Stimulated activated CD4-positive, alpha-beta T cell treated with anti-CD3 and anti-CD28 coated beads, Interleukin-12 subunit alpha, Interleukin-12 subunit beta, amount 100 ng/mL, for 48 hours (primary cell): Measurements from ENCODE around the gene CASTOR1.
A peak's percentile ranks its signal among the peaks of the same experiment; 100 is the strongest.

Source experiments
- DNase-seq, 3 donors: peaks; one replicate each; pipeline ENCODE4 v3.0.0-alpha.2; 2020; ENCODE audit warnings: low read depth in 2 of 3, low spot score in 1 of 3

Gene CASTOR1

DNA sequence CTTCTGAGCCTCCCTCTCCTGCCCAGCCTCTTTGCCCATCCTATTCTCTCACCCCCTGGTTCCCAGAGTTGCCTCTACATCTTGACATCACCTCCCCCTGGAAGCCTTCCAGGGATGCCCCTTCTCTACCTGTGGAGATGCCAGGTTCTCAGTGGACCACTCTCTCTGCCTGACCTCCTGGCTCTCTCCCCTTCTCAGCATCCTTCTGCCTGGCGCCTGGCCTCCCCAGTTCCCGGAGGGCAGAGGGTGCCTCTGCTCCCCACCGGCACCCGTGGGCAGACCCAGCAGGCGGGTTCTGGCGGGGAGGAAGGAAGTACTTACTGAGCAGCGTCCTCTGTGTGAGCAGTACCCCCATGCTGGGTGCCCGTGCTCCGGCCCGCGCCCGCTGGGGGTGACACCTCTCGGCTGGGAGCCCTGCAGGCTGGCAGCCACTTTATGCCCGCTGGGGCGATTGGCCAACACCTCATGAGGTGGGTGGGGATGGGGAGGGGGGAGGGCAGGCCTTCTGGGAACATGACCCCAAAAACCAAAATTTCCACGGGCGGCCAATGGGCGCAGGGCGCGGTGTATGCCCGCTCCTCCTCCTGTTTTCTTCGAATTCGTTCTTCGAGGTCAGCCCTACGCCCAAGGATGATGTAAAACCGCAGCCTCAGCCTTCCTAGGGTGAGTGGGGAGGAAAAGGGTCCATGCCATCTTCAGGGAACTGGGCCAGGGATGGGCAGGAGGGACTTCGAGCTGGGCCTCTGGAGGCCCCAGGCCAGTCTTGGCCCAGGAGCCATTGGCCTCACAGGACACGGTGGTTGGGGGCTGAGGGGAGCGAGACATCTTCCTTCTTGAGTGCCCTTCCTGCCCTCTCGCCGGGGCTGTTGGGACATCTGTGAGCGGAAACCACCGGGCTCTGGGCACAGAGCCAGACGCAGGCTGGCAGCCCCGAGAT, 22.6 kb downstream of the CASTOR1 start, which contains the start of gene OSM:
TSS of gene OSM (minus strand) at position 407 of the 937 bp plus-strand sequence. CDS start at position 355, 52 bp downstream.
- peak; percentile 68 to 75 (median 69) for DNase-seq

DNA sequence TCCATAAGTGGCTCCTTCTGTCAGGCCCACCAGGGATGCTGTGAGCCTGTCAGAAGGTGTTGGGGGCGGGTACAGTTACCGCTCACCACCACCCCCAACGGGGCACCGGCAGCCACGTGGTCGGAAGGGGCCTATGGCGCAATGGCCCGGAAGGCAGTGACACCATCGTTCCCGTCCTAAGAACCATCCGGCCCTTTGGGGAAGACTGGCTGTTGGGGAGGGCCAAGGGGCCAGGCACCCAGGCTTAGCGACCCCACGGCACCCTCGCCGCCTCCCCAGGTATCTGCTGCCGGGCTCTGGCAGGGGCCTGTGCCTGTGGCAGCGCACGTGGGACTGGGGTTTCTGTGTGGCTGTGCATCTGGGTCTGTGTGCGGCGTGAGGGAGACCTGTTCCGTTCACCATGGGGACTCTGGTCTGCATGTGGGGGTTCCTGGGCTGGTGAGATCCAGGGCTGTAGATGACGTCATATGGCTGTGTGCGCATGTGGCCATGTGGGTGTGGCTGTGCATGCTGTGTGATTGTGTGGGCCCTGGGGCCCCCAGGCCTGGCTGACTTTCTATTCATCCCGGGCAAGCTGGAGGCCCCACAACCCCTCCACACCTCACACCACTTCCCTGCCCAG, 23.4 kb downstream of the CASTOR1 start:
- peak; percentile 71 to 80 (median 78) for DNase-seq

DNA sequence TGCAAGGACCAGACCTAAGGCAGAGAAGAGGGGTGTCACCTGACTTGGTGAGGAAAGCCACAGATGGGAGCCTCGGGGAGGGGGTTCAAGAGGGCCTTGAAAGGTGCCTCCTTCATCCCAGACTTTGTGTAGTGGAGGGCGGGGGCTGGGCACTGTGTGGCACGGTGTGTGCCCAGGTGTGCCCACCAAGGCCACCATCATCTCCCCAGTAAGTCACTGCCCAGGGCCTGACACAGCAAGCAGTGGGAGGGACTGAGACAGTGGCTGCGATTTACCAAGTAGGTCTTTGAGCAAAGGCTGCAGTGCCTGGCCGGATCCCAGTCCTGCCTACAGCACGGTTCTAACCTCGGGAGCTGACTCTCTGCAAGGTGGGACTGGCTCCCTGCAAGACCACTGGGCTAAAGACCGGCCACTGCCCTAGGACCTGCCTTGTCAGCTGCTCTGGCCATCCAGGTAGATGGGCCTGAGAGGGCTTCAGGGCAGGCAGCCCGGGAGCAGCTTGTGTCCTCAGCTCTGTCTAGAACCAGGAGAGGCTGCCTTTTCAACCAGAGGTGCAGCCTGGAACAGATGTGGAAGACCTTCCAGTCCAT, 24.1 kb downstream of the CASTOR1 start:
- DNase-seq: no peak

DNA sequence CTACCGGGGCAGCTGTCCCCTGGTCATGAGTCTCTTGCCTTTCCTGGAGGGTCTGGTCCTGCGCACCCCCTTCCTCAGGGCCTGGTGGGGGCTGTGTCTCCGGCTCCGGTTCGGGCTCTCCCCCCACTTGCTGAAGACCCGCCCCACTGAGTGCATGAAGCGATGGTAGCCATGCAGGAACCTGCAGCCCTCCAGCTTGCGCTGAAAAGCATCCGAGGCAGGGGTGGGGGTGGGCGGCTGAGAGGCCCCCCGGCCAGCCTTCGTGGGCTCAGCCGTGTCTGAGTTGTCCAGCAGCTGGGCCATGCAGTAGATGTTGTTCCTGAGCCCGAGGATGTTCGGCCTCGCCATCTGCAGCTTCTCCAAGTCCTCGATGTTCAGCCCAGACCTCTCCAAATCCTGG, 25.4 kb downstream of the CASTOR1 start:
- DNase-seq: no peak

DNA sequence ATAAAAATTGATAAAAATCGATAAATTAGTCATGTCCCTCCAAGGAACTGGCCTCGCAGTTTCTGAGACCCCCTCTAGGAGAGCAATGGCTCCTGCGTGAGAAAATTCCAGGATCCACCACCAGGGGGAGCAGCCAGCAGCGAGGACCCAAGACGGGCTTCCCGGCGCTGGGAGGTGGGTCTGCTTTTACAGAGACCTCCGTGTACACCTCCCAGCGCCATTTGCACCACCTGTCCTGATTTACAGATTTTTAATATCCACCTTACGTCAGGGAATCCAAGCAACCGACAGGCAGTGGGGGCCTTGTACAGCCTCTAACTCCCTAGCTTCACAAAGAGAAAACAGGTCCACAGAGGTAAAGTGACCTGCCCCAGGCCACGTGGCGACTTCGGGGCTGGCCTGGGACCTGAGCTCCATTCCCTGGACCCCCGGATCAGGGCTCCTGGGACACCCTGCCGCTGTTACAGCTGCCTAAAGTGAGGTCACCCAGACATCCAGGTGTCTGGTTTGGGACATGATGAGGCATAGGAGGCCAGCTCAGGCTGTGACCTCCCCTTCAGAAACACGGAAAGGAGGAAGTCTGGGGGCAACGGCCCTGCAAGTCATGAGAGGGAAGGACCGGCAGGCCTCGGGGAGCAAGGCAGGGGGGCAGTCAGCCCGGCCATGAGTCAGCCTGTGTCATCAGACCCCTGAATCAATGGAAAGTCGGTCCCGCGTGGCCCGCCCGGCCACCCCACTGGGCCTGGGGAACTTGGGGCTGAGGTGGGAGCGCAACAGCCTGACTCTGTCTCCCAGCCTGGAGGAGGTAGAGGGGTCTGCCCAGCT, 26.2 kb downstream of the CASTOR1 start:
- peak; percentile 67 to 91 (median 79) for DNase-seq

DNA sequence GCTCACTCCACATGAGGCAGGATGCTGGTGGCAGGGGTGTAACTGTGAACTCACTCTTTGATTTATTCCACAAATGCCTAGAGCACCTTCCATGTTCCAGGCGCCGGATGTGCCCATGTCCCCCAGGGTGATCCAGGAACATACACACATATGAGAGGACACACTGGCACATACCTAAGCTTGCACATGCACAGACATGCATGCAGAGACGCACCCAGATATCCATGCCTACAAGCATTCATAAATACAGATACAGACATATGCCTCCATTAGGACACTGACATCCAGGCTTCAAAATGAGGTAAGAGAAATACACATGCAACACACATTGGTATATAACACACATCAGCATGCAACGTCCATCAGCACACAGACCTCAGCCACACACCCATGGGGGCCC, 27.2 kb downstream of the CASTOR1 start:
- DNase-seq: no peak

DNA sequence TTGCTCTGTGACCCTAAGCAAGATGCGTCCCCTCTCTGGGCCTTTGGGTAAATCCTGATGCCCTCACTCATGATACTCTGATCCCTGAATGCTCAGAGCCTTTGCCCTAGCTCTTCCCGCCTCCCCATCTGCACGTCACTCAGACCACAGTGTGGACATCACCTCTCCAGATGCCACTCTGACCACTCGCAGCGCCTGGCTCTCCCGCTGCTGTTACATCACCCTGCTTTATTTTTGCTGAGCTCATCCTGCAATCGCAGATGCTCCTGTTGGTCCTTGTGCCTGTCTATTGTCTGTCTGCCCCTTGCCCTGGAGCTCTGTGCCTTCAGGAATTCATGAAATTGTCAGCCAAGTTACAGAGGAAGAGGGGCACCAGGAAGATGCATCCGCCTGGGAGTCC, 28.2 kb downstream of the CASTOR1 start:
- DNase-seq: no peak

DNA sequence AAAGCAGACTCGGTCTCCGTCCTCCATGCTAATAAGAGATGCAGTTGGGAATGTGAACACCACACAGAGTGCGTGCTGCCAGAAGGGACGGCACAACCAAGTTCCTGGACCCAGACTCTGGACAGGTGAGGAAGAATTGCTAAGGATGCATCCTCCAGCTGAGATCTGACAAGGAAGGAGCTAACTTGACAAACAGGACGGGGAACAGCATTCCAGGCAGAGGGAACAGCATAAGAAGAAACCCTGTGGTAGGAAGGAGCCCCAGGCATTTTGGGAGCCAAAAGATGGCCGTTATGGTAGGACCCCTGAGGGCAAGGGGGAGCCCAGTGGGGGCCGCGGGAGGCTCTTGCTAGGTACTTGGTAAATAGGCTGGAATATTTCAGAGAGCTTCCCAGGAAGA, 28.6 kb downstream of the CASTOR1 start:
- no peak for DNase-seq

DNA sequence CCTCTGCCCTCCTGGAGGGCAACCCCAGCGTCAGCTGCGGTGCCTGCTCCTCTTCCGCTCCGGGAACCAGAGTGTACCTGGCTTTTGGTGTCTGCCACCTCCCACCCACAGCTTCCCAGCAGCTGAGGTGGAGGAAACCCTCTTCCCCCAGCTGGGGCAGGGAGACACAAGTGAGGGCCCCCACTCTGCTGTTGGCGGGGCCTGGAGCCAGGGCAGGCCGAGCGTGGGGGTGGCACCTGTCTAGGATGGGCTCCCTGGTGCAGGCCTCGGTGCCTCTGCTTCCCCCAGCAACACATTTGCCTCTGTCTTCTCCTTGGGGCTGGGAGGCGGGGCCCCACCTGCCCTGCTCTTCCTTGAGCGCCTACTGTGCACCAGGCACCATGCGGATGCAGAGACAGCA, 29.0 kb downstream of the CASTOR1 start:
- DNase-seq: no peak

DNA sequence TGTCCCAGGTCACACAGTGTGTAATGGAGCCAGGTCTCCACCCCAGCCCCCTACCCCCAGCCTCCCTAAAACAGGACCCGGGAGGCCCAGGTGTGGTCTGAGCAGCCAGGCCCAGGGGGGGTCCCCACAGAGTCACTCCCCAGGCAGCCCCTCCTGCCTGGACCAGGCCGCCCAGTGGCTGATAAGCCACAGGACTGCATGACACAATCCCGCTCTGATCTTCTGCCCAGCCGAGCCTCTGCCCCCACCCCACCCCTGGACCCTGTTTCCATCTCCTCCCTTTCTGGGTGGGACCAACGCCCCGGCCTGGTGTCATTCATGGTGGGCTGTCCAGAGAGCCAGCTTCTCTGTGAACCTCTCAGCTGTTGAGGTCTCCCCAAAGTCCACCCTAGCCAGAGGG, 35.0 kb downstream of the CASTOR1 start:
- no peak for DNase-seq

DNA sequence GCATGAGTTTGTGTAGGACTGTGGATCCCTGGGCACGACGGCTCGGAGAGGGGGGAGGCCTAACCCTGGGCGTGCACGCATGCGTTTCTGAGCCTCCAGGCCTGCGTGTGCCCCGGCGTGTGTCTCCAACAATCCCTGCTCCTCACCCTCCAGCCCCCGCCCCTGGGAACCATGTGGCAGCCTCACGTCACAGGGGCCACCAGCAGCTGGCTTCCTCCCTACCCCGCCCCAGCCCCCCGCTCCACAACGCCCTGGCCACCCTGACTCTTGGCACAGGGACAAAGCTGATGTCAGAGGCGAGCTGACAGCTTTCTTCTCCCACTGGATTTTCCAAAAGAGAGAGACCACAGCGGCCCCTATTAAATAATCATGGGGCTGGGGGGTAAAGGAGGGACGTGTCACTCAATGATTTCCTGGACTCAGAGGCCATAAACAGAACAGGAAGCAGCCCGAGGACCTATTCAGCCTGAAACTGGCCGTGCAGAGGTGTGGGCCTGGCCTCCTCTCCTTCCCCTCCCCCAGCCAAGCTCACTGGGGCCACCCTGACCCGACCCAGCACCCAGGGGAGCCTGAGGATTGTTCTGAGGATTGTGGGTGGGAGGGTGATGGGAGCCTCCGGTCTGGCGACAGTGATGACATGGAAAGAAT, 36.0 kb downstream of the CASTOR1 start:
- no peak for DNase-seq

DNA sequence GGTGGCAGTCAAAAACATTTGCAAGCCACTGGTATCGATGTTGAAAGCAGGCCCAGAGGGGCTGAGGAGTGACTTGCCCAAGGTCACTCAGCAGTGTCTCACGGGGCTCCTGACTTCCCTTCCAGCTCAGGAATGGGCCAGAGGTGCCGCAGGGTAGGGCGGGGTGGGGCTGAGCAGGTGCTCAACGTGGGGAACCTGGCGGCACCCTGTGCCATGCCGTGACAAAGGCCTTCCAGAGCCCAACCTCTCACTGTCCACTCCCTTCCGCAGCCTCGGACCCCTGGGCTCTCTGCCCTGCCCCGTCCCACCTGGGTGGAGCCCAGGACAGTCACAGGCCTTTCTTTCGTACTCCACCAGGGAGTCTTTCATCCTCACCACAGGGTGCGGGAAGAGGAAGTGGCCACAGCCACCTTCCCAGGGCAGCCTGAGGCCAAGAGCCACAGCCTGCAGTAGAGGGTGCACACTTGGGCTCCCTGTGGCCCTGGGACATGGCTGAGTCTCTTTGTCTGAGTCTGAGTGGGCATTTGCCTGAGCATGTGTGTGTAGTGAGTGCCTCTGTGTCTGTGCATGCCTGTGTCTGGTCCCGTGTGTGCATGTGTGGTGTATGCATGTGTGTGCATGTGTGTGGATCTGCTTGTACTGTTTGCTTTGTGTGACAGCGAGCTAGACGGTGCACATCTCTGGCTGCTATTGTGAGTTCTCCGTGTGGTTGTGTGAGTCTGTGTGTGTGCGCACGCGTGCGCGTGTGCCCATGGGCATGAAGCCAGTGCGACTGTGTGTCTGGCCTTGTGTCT, 36.7 kb downstream of the CASTOR1 start:
- no peak for DNase-seq

DNA sequence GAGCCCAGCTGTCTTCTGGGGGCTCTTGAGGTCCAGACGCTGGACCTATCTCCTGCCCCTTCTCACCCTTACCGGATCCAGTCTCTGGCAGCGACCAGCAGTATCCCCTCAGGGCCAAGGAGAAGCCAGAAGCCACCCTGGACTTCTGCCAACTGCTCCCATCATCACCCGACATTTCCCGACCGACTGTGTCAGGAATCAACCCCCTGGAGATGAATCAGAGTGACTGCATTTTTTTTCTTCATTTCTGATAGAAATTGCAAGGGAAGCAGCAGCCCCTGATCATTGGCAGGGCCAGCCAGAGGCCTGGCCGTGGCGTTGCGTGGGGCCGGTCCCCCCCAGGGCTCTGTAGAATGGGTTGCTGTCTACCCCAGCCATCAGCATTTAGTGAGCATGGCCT, 37.6 kb downstream of the CASTOR1 start:
- no peak for DNase-seq

DNA sequence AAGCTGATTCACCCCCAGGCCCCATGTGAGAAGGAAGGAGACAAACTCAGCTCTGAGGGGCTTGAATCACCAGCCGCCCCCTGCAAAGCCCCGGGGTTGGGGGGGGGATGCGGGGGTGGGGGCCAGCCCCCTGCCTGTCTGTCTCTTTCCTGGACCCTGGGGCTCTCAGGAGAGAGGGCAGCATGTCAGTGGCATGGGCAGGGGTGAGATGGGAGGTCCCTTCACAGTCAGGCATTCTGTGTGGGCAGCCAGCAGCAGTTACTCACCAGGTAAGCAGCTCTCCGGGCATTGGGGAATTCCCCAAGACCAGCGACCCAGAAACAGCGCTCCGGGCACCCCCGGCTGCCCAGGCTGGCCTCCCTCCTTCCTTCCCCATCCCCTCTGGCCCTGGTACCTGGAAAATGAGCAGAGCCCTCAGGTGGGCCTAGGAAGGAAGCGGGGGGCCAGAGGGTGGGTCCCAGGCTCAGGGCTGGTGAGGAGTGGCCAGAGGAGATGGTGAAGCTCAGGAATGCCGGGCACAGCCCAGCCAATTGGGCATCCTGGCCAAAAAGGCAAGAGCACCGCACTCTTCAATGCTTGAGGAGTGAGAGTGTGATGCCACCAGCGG, 38.5 kb downstream of the CASTOR1 start:
- DNase-seq: no peak

DNA sequence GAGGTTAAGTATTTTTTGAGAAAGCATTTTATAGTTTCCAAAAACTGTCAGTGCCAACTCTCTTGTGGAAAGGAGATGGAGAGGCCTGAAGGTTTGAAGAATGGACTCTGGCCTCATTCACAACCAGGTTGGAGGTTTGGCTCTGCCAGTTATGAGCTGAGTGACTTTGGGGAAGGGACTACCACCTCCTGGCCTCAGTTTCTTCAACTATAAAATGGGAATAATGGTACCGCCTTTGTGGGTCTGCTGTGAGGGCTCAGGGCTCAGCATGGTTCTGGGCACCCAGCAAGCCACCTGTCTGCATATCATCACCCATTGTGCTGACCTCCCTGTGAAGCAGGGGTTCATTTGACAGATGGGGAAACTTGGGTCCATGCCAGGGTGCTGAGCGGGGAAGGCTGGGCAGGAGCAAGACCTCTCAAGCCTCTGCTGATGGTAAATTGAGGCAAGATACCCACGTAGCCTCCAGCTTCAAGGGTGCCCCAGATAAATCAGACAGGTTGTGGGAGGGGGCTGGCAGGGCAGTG, 39.2 kb downstream of the CASTOR1 start:
- DNase-seq: no peak

DNA sequence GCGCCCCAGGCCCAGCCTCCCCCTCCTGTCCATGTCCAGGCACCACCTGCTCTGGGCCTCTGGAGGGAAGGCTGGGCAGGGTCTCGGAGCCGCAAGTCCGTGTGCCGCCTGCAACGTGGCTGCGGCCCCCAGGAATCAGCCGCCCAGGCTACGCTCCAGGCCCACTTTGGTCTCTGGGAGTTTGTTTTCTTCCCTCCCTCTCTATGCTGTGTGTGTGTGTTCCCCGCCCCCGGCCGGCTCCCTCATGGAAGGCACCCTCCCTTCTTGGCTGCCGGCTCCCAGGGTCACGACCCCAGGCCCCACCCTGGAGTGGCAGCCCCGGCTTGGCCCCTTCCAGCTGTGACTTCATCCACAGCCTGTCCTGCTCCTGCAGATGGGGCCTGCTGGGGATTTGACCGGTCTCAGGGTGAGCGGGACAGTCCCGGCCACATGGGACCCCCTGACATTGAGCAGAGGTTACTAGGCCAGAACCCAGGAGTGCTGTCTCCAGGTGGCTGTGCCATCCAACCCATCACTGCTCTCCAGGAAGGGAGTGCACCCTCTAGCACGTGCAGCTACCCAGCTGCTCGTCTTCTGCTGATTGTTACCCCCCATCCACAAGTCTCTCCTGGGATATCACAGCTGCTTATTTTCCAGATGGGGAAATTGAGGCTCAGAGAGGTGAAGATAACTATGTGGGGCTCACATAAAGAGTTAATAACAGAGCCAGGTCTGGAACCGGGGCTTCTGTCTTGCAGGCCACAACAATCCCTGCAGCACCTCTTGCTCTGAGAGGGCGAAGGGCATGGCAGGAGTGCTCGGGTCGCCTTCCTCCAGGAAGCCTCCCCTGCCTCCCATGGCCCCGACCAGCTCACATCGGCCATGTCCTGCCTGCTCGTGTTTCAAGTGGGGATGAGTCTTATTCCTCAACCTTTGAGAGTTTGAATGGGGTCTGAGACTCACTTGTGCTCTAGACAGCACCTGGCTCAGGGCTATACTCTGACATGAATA, 40.0 kb downstream of the CASTOR1 start:
- DNase-seq: no peak

DNA sequence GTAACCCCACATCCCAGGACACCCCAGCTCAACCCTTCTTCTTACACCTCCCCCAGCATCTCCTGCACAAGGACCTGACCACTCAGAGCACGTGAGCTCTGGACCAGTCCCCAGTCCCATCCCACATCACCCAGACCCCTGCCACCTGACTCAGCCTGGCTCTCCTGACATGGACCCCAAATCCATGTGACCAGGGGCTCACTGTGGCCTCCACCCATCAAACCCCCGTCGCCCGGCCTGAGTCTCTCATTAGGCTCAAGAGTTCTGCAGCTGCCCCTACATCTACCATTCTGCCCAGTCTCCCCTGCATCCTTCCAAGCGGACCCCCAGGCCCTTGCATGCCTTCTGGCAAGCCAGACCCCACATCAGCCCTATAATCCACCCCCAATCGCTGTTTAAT, 40.8 kb downstream of the CASTOR1 start:
- no peak for DNase-seq

DNA sequence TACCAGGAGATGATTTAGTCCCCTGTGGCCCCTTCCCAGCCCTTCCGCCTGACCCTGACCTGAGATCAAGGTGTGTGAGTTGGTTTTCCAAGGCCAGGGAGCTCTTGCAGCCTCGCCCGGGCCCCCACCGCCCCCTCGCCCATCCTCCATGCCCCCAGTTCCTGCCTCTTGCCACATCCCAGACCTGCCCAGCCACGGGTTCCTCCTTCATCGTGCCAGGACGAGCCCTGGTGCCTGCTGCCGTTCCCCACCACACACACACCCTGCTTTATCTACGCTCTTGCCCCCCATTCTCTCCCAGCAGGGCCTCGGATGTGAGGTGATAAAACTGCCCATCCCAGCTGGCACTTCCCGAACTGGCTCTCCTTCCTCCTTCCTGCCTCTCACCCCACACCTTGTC, 41.3 kb downstream of the CASTOR1 start:
- no peak for DNase-seq
